Adrenal gland (tissue), 12 donors: Measurements from ENCODE around the gene EBNA1BP2. TPM values are rescaled to one million over a fixed set of nuclear protein-coding genes. Genes with fewer than 3 reads are reported as not detected.

Experiments
- DNase-seq, 7 donors: peaks; one replicate each; pipeline ENCODE4 v3.0.0-alpha.2; 2019 to 2020
- H3K27ac ChIP-seq, 5 donors: fragments of 200-600 bp; sonication (generic) in 4 of 5; 1 replicate in 3 of 5; 2 replicates in 2 of 5; pipeline versions ENCODE4 v1.5.1 to v1.8.0; 2016 to 2020; ENCODE audit warnings: mild to moderate bottlenecking in 1 of 5
- H3K27me3 ChIP-seq: fragments of 200-600 bp; 2 replicates; pipeline ENCODE4 v1.8.0; 2021
- H3K36me3 ChIP-seq, 2 donors: fragments of 200-600 bp; replicated peaks in 1 of 2; 1 replicate in 1 of 2; 2 replicates in 1 of 2; pipeline versions ENCODE4 v1.5.1 to v1.8.0; 2018 to 2022
- H3K4me1 ChIP-seq, 2 donors: fragments of 200-600 bp; replicated peaks in 1 of 2; 1 replicate in 1 of 2; 2 replicates in 1 of 2; pipeline versions ENCODE4 v1.5.1 to v1.8.0; 2018 to 2021
- H3K4me3 ChIP-seq, 4 donors: fragments of 200-600 bp; sonication (generic) in 3 of 4; one replicate each; pipeline ENCODE4 v1.5.1; 2016 to 2018
- H3K9me3 ChIP-seq, 3 donors: fragments of 200-600 bp; sonication (generic) in 1 of 3; replicated peaks in 1 of 3; 1 replicate in 2 of 3; 2 replicates in 1 of 3; pipeline versions ENCODE4 v1.5.1 to v1.8.0; 2016 to 2021
- CTCF ChIP-seq, 6 experiments: fragments of 450-650 bp in 4 of 6; fragments of 200-600 bp in 2 of 6; sonication (generic) in 1 of 6; IDR thresholded peaks; 1 replicate in 5 of 6; 2 replicates in 1 of 6; pipeline versions ENCODE4 v1.5.1 to v1.8.0; 2016 to 2021; ENCODE audit warnings: antibody characterized with exemption in 6 of 6, mild to moderate bottlenecking in 2 of 6, moderate library complexity in 1 of 6
- POLR2A ChIP-seq, 2 donors: fragments of 450-650 bp; IDR thresholded peaks; one replicate each; pipeline ENCODE4 v1.6.1; 2017; ENCODE audit warnings: antibody characterized with exemption in 2 of 2, mild to moderate bottlenecking in 2 of 2, moderate library complexity in 1 of 2
- WGBS, 4 donors: extraction: QIAGEN DNeasy Blood & Tissue Kit in 2 of 4; methylation state at CpG; one replicate each; pipeline versions ENCODE4 v1.1.5 to v1.1.7; 2013 to 2017; 5-methylcytosine and 5-hydroxymethylcytosine counted together
- intact Hi-C, 2 donors: fragments of 100-400 bp; cut with DNase I; formaldehyde crosslinking; loops; one replicate each; pipeline versions ENCODE4 v1.14.1 to v1.15.0; 2022 to 2023
- polyA plus RNA-seq, 3 donors: library from polyadenylated mRNA; stranded (reverse); fragments of 200-250 nt in 2 of 3; fragments of 350-450 nt in 1 of 3; fragmentation: Illumina TruSeq in 1 of 3; extraction: RNeasy Lipid Tissue Mini Kit (QIAGEN cat#74804) in 1 of 3; gene quantifications; one replicate each; pipeline ENCODE4 v1.2.3, GENCODE V29; 2013 to 2014
- total RNA-seq, 9 donors: library from RNA; depleted of rRNA in 4 of 9; stranded (reverse); fragments of >200 nt in 4 of 9; fragments of 120-200 nt in 1 of 9; fragmentation: NEBNext Ultra II Directional in 1 of 9; extraction: Animal tissue kit (Norgen Biotek cat#: 25700) in 1 of 9; gene quantifications; one replicate each; pipeline versions ENCODE4 v1.1.0 to v1.2.4, GENCODE V29; 2013 to 2023
- donor health status: healthy with polysubstance abuse.
- donor health status: Bipolar disorder and iron deficiency.
- donor health status: DM: yes; HTN: yes; CAD: no.
- donor health status: DM: no; HTN: no; CAD: no.
- donor health status: DM: no; HTN: no; CAD: no.
- donor health status: DM: yes; HTN: yes; CAD: no.

The EBNA1BP2 gene
- total and polyA plus RNA-seq, 12 donors, result 32.6 to 189 (median 48.2) TPM

GRCh38 chr1:43184995-43185394, 12.9 kb upstream of the EBNA1BP2 start:
- 83 to 93% (median 88%) methylated on average over 3 of the region's 3 CpGs for WGBS, 4 donors
- no peaks in the 10 kb centered on the region for H3K27me3 ChIP-seq
- no peak overlapping the region for H3K4me3 ChIP-seq
- no peaks in the 10 kb centered on the region for H3K36me3 ChIP-seq
- TF ChIP-seq POLR2A (IDR thresholded peaks at IDR 0.05) (no peak), CTCF (IDR thresholded peaks at IDR 0.05) (no peak)
- H3K27ac ChIP-seq, result no peak overlapping the region
- no peaks in the 10 kb centered on the region for H3K4me1 ChIP-seq
- H3K9me3 ChIP-seq, result no peaks in the 10 kb centered on the region
- DNase-seq, result no peak
- intact Hi-C loops, result no loop called here

GRCh38 chr1:43184388-43184787, 12.3 kb upstream of the EBNA1BP2 start:
- no peaks in the 10 kb centered on the region for H3K9me3 ChIP-seq
- no peaks in the 10 kb centered on the region for H3K27me3 ChIP-seq
- 89 to 93% (median 92%) methylated on average over 3 of the region's 3 CpGs for WGBS, 4 donors
- H3K27ac ChIP-seq, result no peak overlapping the region
- intact Hi-C loops, result no loop called here
- H3K36me3 ChIP-seq, result no peaks in the 10 kb centered on the region
- TF ChIP-seq CTCF (IDR thresholded peaks at IDR 0.05), result no peak
- no peak for TF ChIP-seq POLR2A (IDR thresholded peaks at IDR 0.05)
- H3K4me1 ChIP-seq, result no peaks in the 10 kb centered on the region
- DNase-seq, result no peak
- H3K4me3 ChIP-seq, result no peak overlapping the region

- no peak for DNase-seq
- intact Hi-C loops, result no loop called here
These were observed 5.6 kb upstream of the EBNA1BP2 start for GRCh38 chr1:43177691-43178090.

GRCh38 chr1:43174873-43175272, 2.8 kb upstream of the EBNA1BP2 start:
- H3K4me1 ChIP-seq, result peaks cover 6 to 14% of the 10 kb centered on the region in 2 donors
- H3K9me3 ChIP-seq, result no peaks in the 10 kb centered on the region
- H3K36me3 ChIP-seq, result no peaks in the 10 kb centered on the region
- TF ChIP-seq CTCF (IDR thresholded peaks at IDR 0.05) (no peak), POLR2A (IDR thresholded peaks at IDR 0.05) (no peak)
- 75 to 83% (median 79%) methylated on average over 2 of the region's 2 CpGs for WGBS, 4 donors
- H3K27ac ChIP-seq, result no peak overlapping the region
- H3K4me3 ChIP-seq, result no peak overlapping the region
- intact Hi-C loops, result no loop called here
- H3K27me3 ChIP-seq, result peaks cover 3% of the 10 kb centered on the region
- no peak for DNase-seq

More at GRCh38 chr1:43177691-43178090, 5.6 kb upstream of the EBNA1BP2 start:
- Histone ChIP-seq H3K4me3 (no peak overlapping the region), H3K36me3 (no peaks in the 10 kb centered on the region), H3K27ac (no peak overlapping the region), H3K4me1 (peaks cover 0 to 3% of the 10 kb centered on the region in 2 donors), H3K27me3 (peaks cover 3% of the 10 kb centered on the region), H3K9me3 (no peaks in the 10 kb centered on the region)
- no peak for TF ChIP-seq CTCF (IDR thresholded peaks at IDR 0.05)
- TF ChIP-seq POLR2A (IDR thresholded peaks at IDR 0.05), result no peak
- WGBS, 4 donors, result 53 to 59% (median 56%) methylated on average over 4 of the region's 4 CpGs
